HEK293 (cell line): ENCODE measurements around the gene SEC16A.

ENCODE experiments used
- FEZF1 ChIP-seq: fragments of 450-650 bp; formaldehyde crosslinking; IDR thresholded peaks from 2 replicates; pipeline ENCODE4 v1.5.1; 2016; ENCODE audit warnings: missing biosample characterization, missing genetic modification characterization
- ZNF10 ChIP-seq: fragments of 450-650 bp; formaldehyde crosslinking; IDR thresholded peaks from 2 replicates; pipeline ENCODE4 v1.5.1; 2017; ENCODE audit warnings: missing biosample characterization, missing genetic modification characterization
- ZNF223 ChIP-seq: fragments of 450-650 bp; formaldehyde crosslinking; IDR thresholded peaks from 2 replicates; pipeline ENCODE4 v1.5.1; 2016; ENCODE audit warnings: missing biosample characterization, missing genetic modification characterization
- ZNF48 ChIP-seq: fragments of 450-650 bp; formaldehyde crosslinking; IDR thresholded peaks from 2 replicates; pipeline ENCODE4 v1.5.1; 2016; ENCODE audit warnings: missing biosample characterization, missing genetic modification characterization
- ZNF558 ChIP-seq: fragments of 450-650 bp; formaldehyde crosslinking; IDR thresholded peaks from 2 replicates; pipeline ENCODE4 v1.5.1; 2016; ENCODE audit warnings: missing biosample characterization, missing genetic modification characterization
- ZNF664 ChIP-seq: fragments of 450-650 bp; formaldehyde crosslinking; IDR thresholded peaks from 2 replicates; pipeline ENCODE4 v1.5.1; 2016; ENCODE audit warnings: missing biosample characterization, missing genetic modification characterization
- TF ChIP-seq, protein P1 (sequence below): fragments of 450-650 bp; formaldehyde crosslinking; IDR thresholded peaks from 2 replicates; pipeline ENCODE4 v1.5.1; 2017; ENCODE audit warnings: missing biosample characterization, missing genetic modification characterization
- TF ChIP-seq, protein P2 (sequence below): fragments of 450-650 bp; formaldehyde crosslinking; IDR thresholded peaks from 2 replicates; pipeline ENCODE4 v1.5.1; 2016; ENCODE audit warnings: missing biosample characterization, missing genetic modification characterization

DNA sequence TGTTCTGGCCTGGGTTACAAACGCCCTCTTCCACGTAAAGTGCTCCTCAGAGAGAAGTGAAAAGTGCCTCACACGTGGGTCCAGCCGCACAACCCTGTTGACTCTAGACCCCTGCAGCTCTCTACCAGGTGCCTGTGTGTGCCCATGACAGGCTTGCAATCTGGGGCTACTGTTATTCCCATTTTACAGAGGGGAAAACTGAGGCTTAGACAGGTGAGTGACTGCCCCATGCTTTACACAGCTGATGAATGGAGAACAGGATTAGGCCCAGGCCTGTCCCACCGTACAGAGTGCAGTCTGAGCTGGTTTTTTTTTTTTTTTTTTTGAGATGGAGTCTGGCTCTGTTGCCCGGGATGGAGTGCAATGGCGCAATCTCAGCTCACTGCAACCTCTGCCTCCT is 37.0 kb downstream of the SEC16A start:
- no peak for TF ChIP-seq ZNF223
- TF ChIP-seq, protein P1, sequence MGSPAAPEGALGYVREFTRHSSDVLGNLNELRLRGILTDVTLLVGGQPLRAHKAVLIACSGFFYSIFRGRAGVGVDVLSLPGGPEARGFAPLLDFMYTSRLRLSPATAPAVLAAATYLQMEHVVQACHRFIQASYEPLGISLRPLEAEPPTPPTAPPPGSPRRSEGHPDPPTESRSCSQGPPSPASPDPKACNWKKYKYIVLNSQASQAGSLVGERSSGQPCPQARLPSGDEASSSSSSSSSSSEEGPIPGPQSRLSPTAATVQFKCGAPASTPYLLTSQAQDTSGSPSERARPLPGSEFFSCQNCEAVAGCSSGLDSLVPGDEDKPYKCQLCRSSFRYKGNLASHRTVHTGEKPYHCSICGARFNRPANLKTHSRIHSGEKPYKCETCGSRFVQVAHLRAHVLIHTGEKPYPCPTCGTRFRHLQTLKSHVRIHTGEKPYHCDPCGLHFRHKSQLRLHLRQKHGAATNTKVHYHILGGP = no peak
- TF ChIP-seq ZNF48 (tag by site-specific recombination) = no peak
- no peak for TF ChIP-seq ZNF10 (tag by site-specific recombination)
- no peak for TF ChIP-seq ZNF664 (tag by site-specific recombination)
- TF ChIP-seq, protein P2, sequence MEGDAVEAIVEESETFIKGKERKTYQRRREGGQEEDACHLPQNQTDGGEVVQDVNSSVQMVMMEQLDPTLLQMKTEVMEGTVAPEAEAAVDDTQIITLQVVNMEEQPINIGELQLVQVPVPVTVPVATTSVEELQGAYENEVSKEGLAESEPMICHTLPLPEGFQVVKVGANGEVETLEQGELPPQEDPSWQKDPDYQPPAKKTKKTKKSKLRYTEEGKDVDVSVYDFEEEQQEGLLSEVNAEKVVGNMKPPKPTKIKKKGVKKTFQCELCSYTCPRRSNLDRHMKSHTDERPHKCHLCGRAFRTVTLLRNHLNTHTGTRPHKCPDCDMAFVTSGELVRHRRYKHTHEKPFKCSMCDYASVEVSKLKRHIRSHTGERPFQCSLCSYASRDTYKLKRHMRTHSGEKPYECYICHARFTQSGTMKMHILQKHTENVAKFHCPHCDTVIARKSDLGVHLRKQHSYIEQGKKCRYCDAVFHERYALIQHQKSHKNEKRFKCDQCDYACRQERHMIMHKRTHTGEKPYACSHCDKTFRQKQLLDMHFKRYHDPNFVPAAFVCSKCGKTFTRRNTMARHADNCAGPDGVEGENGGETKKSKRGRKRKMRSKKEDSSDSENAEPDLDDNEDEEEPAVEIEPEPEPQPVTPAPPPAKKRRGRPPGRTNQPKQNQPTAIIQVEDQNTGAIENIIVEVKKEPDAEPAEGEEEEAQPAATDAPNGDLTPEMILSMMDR (tag by site-specific recombination) = no peak
- TF ChIP-seq FEZF1 (tag by site-specific recombination) = no peak
- no peak for TF ChIP-seq ZNF558 (tag by site-specific recombination)
